Esophagus muscularis mucosa (tissue), 2 donors: Measurements from ENCODE around the gene IFNA6.

Source experiments
- EP300 ChIP-seq: sonication (generic); formaldehyde crosslinking; IDR thresholded peaks from one replicate; pipeline ENCODE4 v1.6.1; 2017; ENCODE audit warnings: antibody characterized with exemption
- POLR2A ChIP-seq: fragments of 450-650 bp; IDR thresholded peaks from one replicate; pipeline ENCODE4 v1.6.1; 2017; ENCODE audit warnings: antibody characterized with exemption, moderate library complexity, mild to moderate bottlenecking, low read depth

- no peak for TF ChIP-seq POLR2A
- no peak for TF ChIP-seq EP300
These were observed 17.3 kb upstream of the IFNA6 start, which contains the start of gene IFNA13 for GRCh38 chr9:21367957-21368356.
